H9 (cell line): Measurements from ENCODE around the gene CHN1. TPM values are rescaled to one million over a fixed set of nuclear protein-coding genes. Genes with fewer than 3 reads are reported as not detected.

Experiments
- DNase-seq: peaks from one replicate; pipeline ENCODE4 v3.0.0-alpha.2; 2017
- H2AFZ ChIP-seq: one replicate; pipeline ENCODE4 v1.6.1; 2013; ENCODE audit warnings: mild to moderate bottlenecking, low read length, control low read depth, moderate library complexity
- H2AK5ac ChIP-seq: 2 replicates; pipeline ENCODE4 v1.6.1; 2013; ENCODE audit warnings: low read length, control low read depth, mixed read lengths; ENCODE audit not compliant: insufficient read length
- H2BK120ac ChIP-seq: one replicate; pipeline ENCODE4 v1.6.1; 2013; ENCODE audit warnings: low read depth, mild to moderate bottlenecking, low read length, control low read depth, inconsistent platforms; ENCODE audit not compliant: poor library complexity, severe bottlenecking
- H2BK12ac ChIP-seq: 2 replicates; pipeline ENCODE4 v1.6.1; 2013; ENCODE audit warnings: low read length, control low read depth, mixed read lengths, low read depth; ENCODE audit not compliant: insufficient read length
- H2BK15ac ChIP-seq: 2 replicates; pipeline ENCODE4 v1.6.1; 2013; ENCODE audit warnings: low read depth, low read length, control low read depth
- H2BK20ac ChIP-seq: one replicate; pipeline ENCODE4 v1.6.1; 2013; ENCODE audit warnings: low read depth, mild to moderate bottlenecking, low read length, control low read depth, inconsistent platforms; ENCODE audit not compliant: poor library complexity, severe bottlenecking
- H2BK5ac ChIP-seq: 2 replicates; pipeline ENCODE4 v1.6.1; 2013; ENCODE audit warnings: low read length, control low read depth, mixed read lengths; ENCODE audit not compliant: insufficient read length
- H3K14ac ChIP-seq: 2 replicates; pipeline ENCODE4 v1.6.1; 2013; ENCODE audit warnings: low read length, control low read depth; ENCODE audit not compliant: insufficient read depth
- H3K18ac ChIP-seq: 2 replicates; pipeline ENCODE4 v1.6.1; 2013; ENCODE audit warnings: low read depth, mild to moderate bottlenecking, mixed read lengths, low read length, control low read depth; ENCODE audit not compliant: insufficient read length
- H3K23ac ChIP-seq: 2 replicates; pipeline ENCODE4 v1.6.1; 2013; ENCODE audit warnings: low read length, control low read depth, mixed read lengths, low read depth; ENCODE audit not compliant: insufficient read length
- H3K23me2 ChIP-seq: 2 replicates; pipeline ENCODE4 v1.6.1; 2013; ENCODE audit warnings: low read depth, mild to moderate bottlenecking, mixed read lengths, low read length, control low read depth; ENCODE audit not compliant: insufficient read length, poor library complexity, severe bottlenecking
- H3K27ac ChIP-seq: 2 replicates; pipeline ENCODE4 v1.5.1; 2013; ENCODE audit warnings: low read length, control low read depth, mixed read lengths, low read depth; ENCODE audit not compliant: insufficient read length
- H3K27me3 ChIP-seq: 2 replicates; pipeline ENCODE4 v1.6.1; 2013; ENCODE audit warnings: low read length, control low read depth, inconsistent platforms; ENCODE audit not compliant: insufficient read depth
- H3K4ac ChIP-seq: 2 replicates; pipeline ENCODE4 v1.6.1; 2013; ENCODE audit warnings: low read depth, mild to moderate bottlenecking, control low read depth, inconsistent platforms, low read length, moderate library complexity
- H3K4me1 ChIP-seq: 2 replicates; pipeline ENCODE4 v1.6.1; 2013; ENCODE audit warnings: low read length, control low read depth, inconsistent platforms; ENCODE audit not compliant: insufficient read depth
- H3K4me2 ChIP-seq: 2 replicates; pipeline ENCODE4 v1.6.1; 2013; ENCODE audit warnings: low read length, control low read depth, mixed read lengths; ENCODE audit not compliant: insufficient read length, insufficient read depth
- H3K56ac ChIP-seq: 2 replicates; pipeline ENCODE4 v1.6.1; 2013; ENCODE audit warnings: low read depth, mild to moderate bottlenecking, mixed read lengths, low read length, control low read depth; ENCODE audit not compliant: insufficient read length
- H3K79me1 ChIP-seq: 2 replicates; pipeline ENCODE4 v1.6.1; 2013; ENCODE audit warnings: low read depth, mild to moderate bottlenecking, moderate library complexity, low read length, control low read depth, inconsistent platforms; ENCODE audit not compliant: insufficient read depth, poor library complexity, severe bottlenecking
- H3K79me2 ChIP-seq: 2 replicates; pipeline ENCODE4 v1.6.1; 2013; ENCODE audit warnings: low read length, control low read depth, inconsistent platforms; ENCODE audit not compliant: insufficient read depth
- H3K9ac ChIP-seq: 2 replicates; pipeline ENCODE4 v1.6.1; 2013; ENCODE audit warnings: low read length, control low read depth, mixed read lengths; ENCODE audit not compliant: insufficient read length; ENCODE audit errors: extremely low read depth
- H3K9me3 ChIP-seq: one replicate; pipeline ENCODE4 v1.6.1; 2013; ENCODE audit warnings: low read depth, low read length, inconsistent platforms; ENCODE audit not compliant: control insufficient read depth
- H3T11ph ChIP-seq: one replicate; pipeline ENCODE4 v1.6.1; 2013; ENCODE audit warnings: mild to moderate bottlenecking, low read length, control low read depth, inconsistent platforms
- H4K20me1 ChIP-seq: one replicate; pipeline ENCODE4 v1.6.1; 2013; ENCODE audit not compliant: control insufficient read depth, insufficient read length, insufficient read depth
- H4K5ac ChIP-seq: 2 replicates; pipeline ENCODE4 v1.6.1; 2013; ENCODE audit warnings: low read depth, mild to moderate bottlenecking, mixed read lengths, low read length, control low read depth; ENCODE audit not compliant: insufficient read length
- H4K8ac ChIP-seq: replicated peaks from 2 replicates; pipeline ENCODE4 v1.6.1; 2013; ENCODE audit warnings: low read length, control low read depth, mixed read lengths, low read depth; ENCODE audit not compliant: insufficient read length
- H4K91ac ChIP-seq: 2 replicates; pipeline ENCODE4 v1.6.1; 2013; ENCODE audit warnings: low read depth, mild to moderate bottlenecking, moderate library complexity, mixed read lengths, low read length, control low read depth; ENCODE audit not compliant: insufficient read length
- H3K27ac Mint-ChIP-seq, 3 experiments: 2 replicates in 2 of 3; 3 replicates in 1 of 3; pipeline ENCODE4 v1.8.0; 2020 to 2021; ENCODE audit warnings: mixed read lengths in 3 of 3, mild to moderate bottlenecking in 1 of 3, moderate library complexity in 1 of 3
- H3K27me3 Mint-ChIP-seq: 2 replicates; pipeline ENCODE4 v1.8.0; 2021; ENCODE audit warnings: low read depth, mild to moderate bottlenecking, moderate library complexity, mixed read lengths
- H3K36me3 Mint-ChIP-seq, 3 experiments: 2 replicates in 2 of 3; 3 replicates in 1 of 3; pipeline ENCODE4 v1.8.0; 2020 to 2021; ENCODE audit warnings: low read depth in 3 of 3, mixed read lengths in 3 of 3; ENCODE audit not compliant: insufficient read depth in 1 of 3
- H3K4me1 Mint-ChIP-seq, 2 experiments: 2 replicates each; pipeline ENCODE4 v1.8.0; 2020; ENCODE audit warnings: mixed read lengths in 2 of 2
- H3K4me3 Mint-ChIP-seq, 2 experiments: 2 replicates in 1 of 2; 3 replicates in 1 of 2; pipeline ENCODE4 v1.8.0; 2020 to 2021; ENCODE audit warnings: mild to moderate bottlenecking in 2 of 2, mixed read lengths in 2 of 2, moderate library complexity in 1 of 2
- H3K9me3 Mint-ChIP-seq, 2 experiments: 2 replicates in 1 of 2; 3 replicates in 1 of 2; pipeline ENCODE4 v1.8.0; 2020; ENCODE audit warnings: mild to moderate bottlenecking in 2 of 2, mixed read lengths in 2 of 2, moderate library complexity in 1 of 2
- WGBS: extraction: QIAGEN DNeasy Blood & Tissue Kit; methylation state at CpG from one replicate; pipeline ENCODE4 v1.1.7; 2013; ENCODE audit warnings: missing lambda C conversion rate, low lambda C conversion rate, mixed read lengths; ENCODE audit not compliant: insufficient read length; ENCODE audit errors: extremely low coverage; 5-methylcytosine and 5-hydroxymethylcytosine counted together
- total RNA-seq: library from RNA; stranded (reverse); gene quantifications from 2 replicates; pipeline ENCODE4 v1.2.1, GENCODE V29; 2021
- TF ChIP-seq, protein P1 (sequence below): fragments of 200-600 bp; sonication (generic); conservative IDR thresholded peaks from 3 replicates; pipeline ENCODE4 v1.8.0; 2021; ENCODE audit warnings: antibody characterized with exemption, mild to moderate bottlenecking

CHN1 gene
- total RNA-seq, 1 experiment from 2014 or later, result 33.9 TPM

DNA sequence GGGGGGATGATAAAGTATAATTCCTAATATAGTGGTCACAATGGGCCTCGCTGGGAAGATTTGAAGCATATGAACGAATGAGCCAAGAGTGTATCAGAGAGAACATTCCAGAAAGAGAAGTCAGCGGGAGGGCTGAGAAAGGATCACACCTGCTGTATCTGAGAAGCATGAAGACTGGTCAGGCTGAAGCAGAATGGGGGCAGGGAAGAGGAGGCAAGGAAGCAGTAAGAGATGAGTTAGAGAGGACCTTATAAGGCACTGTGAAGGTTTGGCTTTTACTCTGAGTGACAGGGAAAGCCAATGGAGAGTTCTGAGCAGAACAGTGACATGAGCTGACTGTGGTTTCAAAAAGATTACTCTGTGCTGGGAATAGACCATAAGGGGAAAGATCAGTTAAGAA is 73.5 kb downstream of the CHN1 start:
- H3K79me1 ChIP-seq, result no peaks in the 10 kb centered on the region
- H4K5ac ChIP-seq, result no peak overlapping the region
- no peak overlapping the region for H2BK5ac ChIP-seq
- H3K27ac Mint-ChIP-seq, result no peak overlapping the region
- H3K36me3 Mint-ChIP-seq, result peaks cover 4 to 9% (median 5%) of the 10 kb centered on the region in 3 experiments; a peak in 6 of 7 replicates
- no peak overlapping the region for H3K27ac ChIP-seq
- WGBS, result no CpG with 5 or more reads among the region's 3 CpGs
- no peaks in the 10 kb centered on the region for H3K27me3 Mint-ChIP-seq
- no peak overlapping the region for H2AK5ac ChIP-seq
- H3T11ph ChIP-seq, result no peak overlapping the region
- no peak overlapping the region for H3K4me3 Mint-ChIP-seq
- H3K4ac ChIP-seq, result no peak overlapping the region
- no peak overlapping the region for H2BK120ac ChIP-seq
- H4K8ac ChIP-seq, result no peak overlapping the region
- no peak overlapping the region for H3K23ac ChIP-seq
- no peak overlapping the region for H2BK12ac ChIP-seq
- no peak overlapping the region for H3K14ac ChIP-seq
- H3K27me3 ChIP-seq, result no peaks in the 10 kb centered on the region
- no peak overlapping the region for H4K91ac ChIP-seq
- no peak overlapping the region for H3K18ac ChIP-seq
- no peak overlapping the region for H3K9ac ChIP-seq
- TF ChIP-seq, protein P1, sequence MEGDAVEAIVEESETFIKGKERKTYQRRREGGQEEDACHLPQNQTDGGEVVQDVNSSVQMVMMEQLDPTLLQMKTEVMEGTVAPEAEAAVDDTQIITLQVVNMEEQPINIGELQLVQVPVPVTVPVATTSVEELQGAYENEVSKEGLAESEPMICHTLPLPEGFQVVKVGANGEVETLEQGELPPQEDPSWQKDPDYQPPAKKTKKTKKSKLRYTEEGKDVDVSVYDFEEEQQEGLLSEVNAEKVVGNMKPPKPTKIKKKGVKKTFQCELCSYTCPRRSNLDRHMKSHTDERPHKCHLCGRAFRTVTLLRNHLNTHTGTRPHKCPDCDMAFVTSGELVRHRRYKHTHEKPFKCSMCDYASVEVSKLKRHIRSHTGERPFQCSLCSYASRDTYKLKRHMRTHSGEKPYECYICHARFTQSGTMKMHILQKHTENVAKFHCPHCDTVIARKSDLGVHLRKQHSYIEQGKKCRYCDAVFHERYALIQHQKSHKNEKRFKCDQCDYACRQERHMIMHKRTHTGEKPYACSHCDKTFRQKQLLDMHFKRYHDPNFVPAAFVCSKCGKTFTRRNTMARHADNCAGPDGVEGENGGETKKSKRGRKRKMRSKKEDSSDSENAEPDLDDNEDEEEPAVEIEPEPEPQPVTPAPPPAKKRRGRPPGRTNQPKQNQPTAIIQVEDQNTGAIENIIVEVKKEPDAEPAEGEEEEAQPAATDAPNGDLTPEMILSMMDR, result no peak
- peaks cover 10 to 21% of the 10 kb centered on the region in 2 experiments for H3K4me1 Mint-ChIP-seq
- H2AFZ ChIP-seq, result no peak overlapping the region
- H2BK15ac ChIP-seq, result no peak overlapping the region
- H3K79me2 ChIP-seq, result no peaks in the 10 kb centered on the region
- H4K20me1 ChIP-seq, result no peaks in the 10 kb centered on the region
- no peak for DNase-seq
- H3K4me1 ChIP-seq, result peaks cover 3% of the 10 kb centered on the region; the same call in 1 of the 2 replicates
- no peaks in the 10 kb centered on the region for H3K9me3 Mint-ChIP-seq
- no peaks in the 10 kb centered on the region for H3K23me2 ChIP-seq
- H3K56ac ChIP-seq, result no peak overlapping the region
- peaks cover 21% of the 10 kb centered on the region for H3K9me3 ChIP-seq
- no peak overlapping the region for H2BK20ac ChIP-seq
- H3K4me2 ChIP-seq, result no peak overlapping the region
